ENCODE measurements around the gene SLC10A7. TPM values are rescaled to one million over a fixed set of nuclear protein-coding genes. Genes with fewer than 3 reads are reported as not detected.

The SLC10A7 gene
- total and polyA plus RNA-seq, 9 of the 15 experiments (the other 6 are each of a cell fraction or from before 2014, with no cell fraction given): 6.4 to 22.8 (median 16.1) TPM

- no peak for DNase-seq (ENCODE audit: extremely low read depth in 1 of 4, low spot score in 3 of 4)
- Histone ChIP-seq H3K4me2 (ENCODE audit: insufficient read depth, low read length) (no peak overlapping the region), H3K27me3 (ENCODE audit: control insufficient read depth in 2 of 2, insufficient read depth in 2 of 2, low read length in 2 of 2) (peaks cover 0 to 37% of the 10 kb centered on the region in 2 experiments; a peak in 3 of 5 replicates), H3K36me3 (ENCODE audit: control insufficient read depth, insufficient read depth, low read length) (no peaks in the 10 kb centered on the region), H3K4me1 (replicated peaks in 1 of 2; ENCODE audit: control insufficient read depth in 2 of 2, insufficient read depth in 2 of 2, low read length in 2 of 2) (0 out of 5 replicates have a peak, but pooled peaks cover 0 to under 1% of the 10 kb centered on the region in 2 experiments), H3K27ac (ENCODE audit: extremely low read depth, low read depth, low read length) (no peak overlapping the region), H3K9me1 (ENCODE audit: control insufficient read depth, insufficient read depth, low read length) (no peaks in the 10 kb centered on the region), H3K9ac (ENCODE audit: insufficient read depth in 1 of 2, low read depth in 2 of 2, low read length in 2 of 2) (no peak overlapping the region), H2AFZ (ENCODE audit: low read depth, low read length) (no peak overlapping the region), H4K20me1 (replicated peaks; ENCODE audit: control insufficient read depth, insufficient read depth, low read length) (no peaks in the 10 kb centered on the region; the same call in 1 of the 2 replicates), H3K9me3 (replicated peaks; ENCODE audit: control insufficient read depth, insufficient read depth, low read depth, low read length) (no peaks in the 10 kb centered on the region), H3K4me3 (no peak overlapping the region), H3K79me2 (ENCODE audit: control insufficient read depth, insufficient read depth, low read length) (no peaks in the 10 kb centered on the region)
- CTCF ChIA-PET (ENCODE audit: low intra/inter-chr PET ratio): no interaction called here
- no peak for FAIRE-seq
- POLR2A ChIA-PET: interaction anchor here (0.9 kb wide), 1 partner anchor 76 kb away, joined by 3 read pairs; no protein-coding TSS in a partner anchor
- BruUV-seq (replicated peaks): no TSS peak
- intact Hi-C loops (cut with micrococcal nuclease): no loop called here
- WGBS (ENCODE audit: insufficient coverage, low coverage, missing lambda C conversion rate): 10% methylated on average over 6 of the region's 6 CpGs
- in situ Hi-C loops (cut with MboI): no loop called here
- no peak for ATAC-seq
- TF ChIP-seq PCBP2 (IDR thresholded peaks at IDR 0.05; ENCODE audit: low read depth, low read length, poor library complexity, severe bottlenecking) (no peak), ZNF407 (IDR thresholded peaks at IDR 0.05; ENCODE audit: low read depth) (no peak), RAD51 (IDR thresholded peaks at IDR 0.05; ENCODE audit: borderline replicate concordance, low read depth) (no peak), SAP30 (IDR thresholded peaks at IDR 0.05; ENCODE audit: borderline replicate concordance, insufficient read depth, low read depth, low read length, poor library complexity, severe bottlenecking) (no peak), IRF2 (CRISPR knock-in tag; IDR thresholded peaks at IDR 0.05) (no peak), LARP7 (IDR thresholded peaks at IDR 0.05) (no peak), CEBPB (tag; IDR thresholded peaks at IDR 0.05) (no peak), SIRT6 (IDR thresholded peaks at IDR 0.05; ENCODE audit: low read depth, low read length) (no peak), SMARCA5 (IDR thresholded peaks at IDR 0.05) (no peak), DLX4 (CRISPR knock-in tag; IDR thresholded peaks at IDR 0.05) (no peak), HDGF (IDR thresholded peaks at IDR 0.05) (no peak), TSC22D4 (tag; IDR thresholded peaks at IDR 0.05) (no peak), NRF1 (conservative IDR thresholded peaks at IDR 0.05 in 1 of 2, IDR thresholded peaks at IDR 0.05 in 1 of 2) (no peak), LCOR (CRISPR knock-in tag; IDR thresholded peaks at IDR 0.05) (no peak), OTX1 (CRISPR knock-in tag; IDR thresholded peaks at IDR 0.05) (no peak)
Observed at GRCh38 chr4:146237092-146237491, 284.6 kb downstream of the SLC10A7 start.

All from K562 (cell line).